Mesodermal cell (in vitro differentiated cells): ENCODE measurements around the gene TXK. TPM values are rescaled to one million over a fixed set of nuclear protein-coding genes. Genes with fewer than 3 reads are reported as not detected.
"Not testable (repeated sequence)": the region's sequence is repeated elsewhere in the genome, so short reads cannot be mapped to it uniquely, and the experiment has no call there.

ENCODE experiments used
- H3K27ac ChIP-seq: 2 replicates; pipeline ENCODE4 v1.7.0; 2013; ENCODE audit warnings: mild to moderate bottlenecking, low read depth, low read length, moderate library complexity; ENCODE audit not compliant: severe bottlenecking
- H3K36me3 ChIP-seq: 2 replicates; pipeline ENCODE4 v1.7.1; 2013; ENCODE audit warnings: mild to moderate bottlenecking, low read length, moderate library complexity; ENCODE audit not compliant: control insufficient read depth, insufficient read depth
- H3K4me1 ChIP-seq: one replicate; pipeline ENCODE4 v1.7.1; 2013; ENCODE audit warnings: mild to moderate bottlenecking, low read length; ENCODE audit not compliant: insufficient read depth, control insufficient read depth, poor library complexity, severe bottlenecking
- H3K4me3 ChIP-seq: 2 replicates; pipeline ENCODE4 v1.7.0; 2013; ENCODE audit warnings: low read length, control low read depth, mild to moderate bottlenecking; ENCODE audit not compliant: insufficient read depth, poor library complexity, severe bottlenecking; ENCODE audit errors: extremely low read depth
- H3K9me3 ChIP-seq: 2 replicates; pipeline ENCODE4 v1.7.1; 2013; ENCODE audit warnings: mild to moderate bottlenecking, low read length, moderate library complexity; ENCODE audit not compliant: control insufficient read depth
- WGBS, 2 experiments: methylation state at CpG; one replicate each; pipeline ENCODE4 v1.1.5; 2013; ENCODE audit warnings: missing lambda C conversion rate in 2 of 2; ENCODE audit not compliant: insufficient coverage in 2 of 2; 5-methylcytosine and 5-hydroxymethylcytosine counted together
- polyA plus RNA-seq, 2 experiments: library from polyadenylated mRNA; stranded (reverse); fragments of 50-300 nt; gene quantifications; one replicate each; pipeline ENCODE4 v1.2.3, GENCODE V29; 2013

TXK gene
- 0.77 TPM for polyA plus RNA-seq (2013, experiment 1 of 2)
- 0.35 TPM for polyA plus RNA-seq (2013, experiment 2 of 2)

DNA sequence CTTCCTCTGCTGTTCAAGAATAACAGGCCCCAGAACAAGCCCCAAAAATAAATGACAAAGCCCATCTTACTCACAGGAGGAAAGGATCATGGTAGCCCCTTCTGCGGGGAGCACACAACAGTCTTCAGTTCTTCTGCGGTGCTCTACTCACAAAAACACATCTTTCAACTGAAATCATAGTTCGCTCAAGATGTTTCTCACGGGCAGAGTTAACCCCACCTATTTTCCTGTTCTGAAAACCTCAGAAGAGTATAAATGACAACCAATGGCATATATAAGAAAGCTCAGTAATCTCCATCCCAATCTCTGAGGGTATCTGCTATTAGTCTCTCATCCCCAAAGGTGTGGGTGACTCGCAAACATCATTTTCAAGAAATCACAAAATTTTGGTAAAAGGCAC lies at the start of gene TXK:
TXK (minus strand) TSS at position 170 of the 400 bp plus-strand sequence; CDS start at position 90, 80 bp downstream.
- no peak within 1 kb of the TSS for H3K27ac ChIP-seq
- 83 to 93% methylated on average over 3 to 4 of the region's 5 CpGs for WGBS, 2 experiments
- H3K4me1 ChIP-seq = no peaks in the 10 kb centered on the region
- H3K9me3 ChIP-seq = no peaks in the 10 kb centered on the region
- no peak within 1 kb of the TSS for H3K4me3 ChIP-seq
- no peaks in the 10 kb centered on the region for H3K36me3 ChIP-seq

- H3K36me3 ChIP-seq = no peaks in the 10 kb centered on the region
Measured at GRCh38 chr4:48180234-48180633, 46.2 kb upstream of the TXK start.

GRCh38 chr4:48178931-48179330 lies 44.9 kb upstream of the TXK start:
- no peaks in the 10 kb centered on the region for H3K4me1 ChIP-seq
- no peaks in the 10 kb centered on the region for H3K9me3 ChIP-seq
- H3K36me3 ChIP-seq = no peaks in the 10 kb centered on the region
- WGBS, 2 experiments = 84 to 91% methylated on average over 3 of the region's 4 CpGs
- no peak overlapping the region for H3K4me3 ChIP-seq
- no peak overlapping the region for H3K27ac ChIP-seq

More at GRCh38 chr4:48180234-48180633, 46.2 kb upstream of the TXK start:
- no peaks in the 10 kb centered on the region for H3K9me3 ChIP-seq
- no peaks in the 10 kb centered on the region for H3K4me1 ChIP-seq
- no peak overlapping the region for H3K4me3 ChIP-seq
- H3K27ac ChIP-seq = no peak overlapping the region

GRCh38 chr4:48175806-48176205 lies 41.8 kb upstream of the TXK start:
- Histone ChIP-seq H3K36me3 (no peaks in the 10 kb centered on the region), H3K9me3 (no peaks in the 10 kb centered on the region), H3K27ac (no peak overlapping the region), H3K4me3 (no peak overlapping the region), H3K4me1 (no peaks in the 10 kb centered on the region)

DNA sequence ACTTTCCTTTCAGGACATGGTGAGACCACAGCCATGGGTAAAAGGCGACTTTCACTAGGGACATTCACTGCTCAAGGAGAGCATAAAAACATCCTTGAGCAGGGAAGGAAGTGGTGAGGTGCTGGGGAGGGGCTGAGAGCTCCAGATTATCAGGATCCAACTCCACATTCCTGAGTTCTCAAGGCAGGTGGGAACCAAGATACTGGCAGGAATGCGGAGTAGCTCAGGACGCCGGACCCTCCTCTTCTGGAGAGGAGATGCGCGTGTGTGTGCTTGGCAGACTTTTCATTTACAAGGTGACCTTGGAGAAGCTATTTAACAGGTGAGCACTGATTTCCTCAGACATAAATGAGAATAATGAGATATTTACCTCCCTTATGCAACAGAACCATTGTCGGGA lies 41.3 kb upstream of the TXK start:
- H3K9me3 ChIP-seq = no peaks in the 10 kb centered on the region
- no peaks in the 10 kb centered on the region for H3K36me3 ChIP-seq
- 41 to 54% methylated on average over 4 to 5 of the region's 7 CpGs for WGBS, 2 experiments
- H3K4me3 ChIP-seq = no peak overlapping the region
- H3K4me1 ChIP-seq = no peaks in the 10 kb centered on the region
- H3K27ac ChIP-seq = no peak overlapping the region

GRCh38 chr4:48173056-48173991 lies 39.3 kb upstream of the TXK start:
- WGBS, 2 experiments = 100% methylated on average over 2 to 3 of the region's 6 CpGs
- H3K9me3 ChIP-seq = no peaks in the 10 kb centered on the region
- H3K27ac ChIP-seq = no peak overlapping the region
- no peak overlapping the region for H3K4me3 ChIP-seq
- H3K36me3 ChIP-seq = no peaks in the 10 kb centered on the region
- no peaks in the 10 kb centered on the region for H3K4me1 ChIP-seq

DNA sequence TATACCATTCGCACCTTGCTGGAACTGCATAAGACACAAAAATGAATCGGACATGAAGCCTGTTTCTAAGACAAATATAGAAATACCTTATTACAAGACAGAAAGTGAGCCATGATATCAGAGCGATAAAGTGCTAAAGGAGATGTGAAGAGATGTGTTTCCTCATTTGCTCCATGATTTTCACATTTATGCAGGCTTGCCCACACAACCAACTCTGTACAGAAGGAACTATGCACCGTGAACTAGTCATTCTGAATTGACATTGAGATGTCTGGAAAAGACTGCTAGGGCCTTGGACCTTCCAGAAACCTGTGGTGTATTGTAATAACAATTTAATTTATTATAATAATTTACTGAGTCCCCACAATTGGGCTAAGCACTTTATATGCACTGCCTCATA lies 38.6 kb upstream of the TXK start:
- Histone ChIP-seq H3K9me3 (no peaks in the 10 kb centered on the region), H3K4me1 (no peaks in the 10 kb centered on the region), H3K4me3 (no peak overlapping the region), H3K36me3 (no peaks in the 10 kb centered on the region), H3K27ac (no peak overlapping the region)
- 40% methylated on average over 1 of the region's 4 CpGs; no CpG with 5 or more reads in 1 of the 2 experiments for WGBS, 2 experiments

GRCh38 chr4:48169636-48170035 lies 35.6 kb upstream of the TXK start:
- Histone ChIP-seq H3K36me3 (no peaks in the 10 kb centered on the region), H3K27ac (no peak overlapping the region), H3K9me3 (no peaks in the 10 kb centered on the region), H3K4me3 (no peak overlapping the region), H3K4me1 (no peaks in the 10 kb centered on the region)
- 0% methylated on average over 1 of the region's 1 CpG; no CpG with 5 or more reads in 1 of the 2 experiments for WGBS, 2 experiments

GRCh38 chr4:48167538-48168263 lies 33.7 kb upstream of the TXK start:
- 58 to 100% methylated on average over 2 to 3 of the region's 5 CpGs for WGBS, 2 experiments

DNA sequence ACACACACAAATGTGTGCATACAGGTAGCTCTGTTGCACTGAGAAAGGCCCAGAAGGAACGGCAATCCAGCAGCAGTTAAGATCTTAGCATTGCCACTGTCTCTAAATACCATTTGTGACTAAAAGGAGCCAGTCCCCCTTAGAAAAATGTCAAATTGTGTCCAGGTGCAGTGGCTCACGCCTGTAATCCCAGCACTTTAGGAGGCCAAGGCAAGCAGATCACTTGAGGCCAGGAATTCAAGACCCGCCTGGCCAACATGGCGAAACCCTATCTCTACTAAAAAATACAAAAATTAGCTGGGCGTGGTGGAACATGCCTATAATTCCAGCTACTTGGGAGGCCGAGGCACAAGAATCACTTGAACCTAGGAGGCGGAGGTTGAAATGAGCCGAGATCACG lies 30.5 kb upstream of the TXK start:
- not testable (repeated sequence) for H3K9me3 ChIP-seq, H3K36me3 ChIP-seq, H3K4me3 ChIP-seq, H3K4me1 ChIP-seq, H3K27ac ChIP-seq
- WGBS, 2 experiments = 90 to 91% methylated on average over 8 of the region's 9 CpGs

More at GRCh38 chr4:48167538-48168263, 33.7 kb upstream of the TXK start:
- no peaks in the 10 kb centered on the region for H3K36me3 ChIP-seq
- H3K27ac ChIP-seq = no peak overlapping the region
- no peaks in the 10 kb centered on the region for H3K9me3 ChIP-seq
- H3K4me3 ChIP-seq = no peak overlapping the region
- no peaks in the 10 kb centered on the region for H3K4me1 ChIP-seq

DNA sequence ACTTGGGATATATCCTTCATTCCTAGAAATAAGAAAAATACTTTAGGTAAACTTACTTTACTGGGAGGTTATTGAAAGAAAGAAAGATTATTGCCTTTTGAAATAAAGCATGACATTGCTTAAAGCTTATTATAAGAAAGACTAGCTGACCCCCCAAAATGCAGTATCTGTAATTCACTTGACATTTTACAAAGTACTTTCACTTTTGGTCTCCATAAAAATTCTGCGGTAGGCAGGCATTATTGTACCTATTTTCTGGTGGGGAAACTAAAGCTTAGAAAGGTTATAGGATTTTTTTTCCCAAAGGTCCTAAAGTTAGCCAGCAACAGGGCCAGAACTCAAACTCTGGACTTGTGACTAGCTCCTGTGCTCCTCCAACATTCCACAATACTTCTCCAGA lies 29.7 kb upstream of the TXK start:
- Histone ChIP-seq H3K4me1 (no peaks in the 10 kb centered on the region), H3K9me3 (no peaks in the 10 kb centered on the region), H3K27ac (no peak overlapping the region), H3K36me3 (no peaks in the 10 kb centered on the region), H3K4me3 (no peak overlapping the region)
- no CpG with 5 or more reads among the region's 1 CpG for WGBS, 2 experiments
